K562 (cell line): ENCODE results near the gene PNPO. TPM values are rescaled to one million over a fixed set of nuclear protein-coding genes. Genes with fewer than 3 reads are reported as not detected.
A peak's percentile ranks its signal among the peaks of the same experiment; 100 is the strongest.

ENCODE experiments used
- BHLHE40 ChIP-seq: IDR thresholded peaks from 2 replicates; pipeline ENCODE4 v1.6.1; 2011; ENCODE audit warnings: low read length, improper control_type of control experiment
- CHAMP1 ChIP-seq: fragments of 450-650 bp; IDR thresholded peaks from 2 replicates; pipeline ENCODE4 v1.6.1; 2016; ENCODE audit warnings: mild to moderate bottlenecking
- FOXK1 ChIP-seq: sonication (generic); formaldehyde crosslinking; IDR thresholded peaks from 2 replicates; pipeline ENCODE4 v1.8.0; 2022; ENCODE audit warnings: missing genetic modification reagents, mild to moderate bottlenecking, borderline replicate concordance
- KAT7 ChIP-seq: sonication (generic); formaldehyde crosslinking; IDR thresholded peaks from 2 replicates; pipeline ENCODE4 v1.8.0; 2022; ENCODE audit warnings: missing genetic modification reagents, mild to moderate bottlenecking, borderline replicate concordance
- POLR2G ChIP-seq: fragments of 200-400 bp; formaldehyde crosslinking; IDR thresholded peaks from 2 replicates; pipeline ENCODE4 v1.6.1; 2017; ENCODE audit warnings: low read depth, mild to moderate bottlenecking, antibody characterized with exemption, low read length, moderate library complexity
- PYGO2 ChIP-seq: fragments of 450-650 bp; IDR thresholded peaks from 2 replicates; pipeline ENCODE4 v1.6.1; 2016; ENCODE audit warnings: mild to moderate bottlenecking, missing genetic modification characterization, moderate library complexity, missing compliant biosample characterization
- RAD21 ChIP-seq, 2 experiments: fragments of 250-450 bp in 1 of 2; fragments of 450-650 bp in 1 of 2; sonication (Bioruptor Pico) in 1 of 2; formaldehyde crosslinking in 1 of 2; IDR thresholded peaks in 1 of 2; conservative IDR thresholded peaks in 1 of 2; 2 replicates each; pipeline versions ENCODE4 v1.4.0 to v1.8.0; 2020 to 2022; ENCODE audit warnings: mild to moderate bottlenecking in 2 of 2, moderate library complexity in 1 of 2
- SRSF3 ChIP-seq: fragments of 200-400 bp; formaldehyde crosslinking; IDR thresholded peaks from 2 replicates; pipeline ENCODE4 v1.6.1; 2016; ENCODE audit warnings: mild to moderate bottlenecking, low read length, moderate library complexity; ENCODE audit not compliant: insufficient read depth
- TEAD1 ChIP-seq, 2 experiments: fragments of 450-650 bp in 1 of 2; sonication (generic) in 1 of 2; formaldehyde crosslinking; IDR thresholded peaks; 2 replicates each; pipeline versions ENCODE4 v1.4.0 to v1.8.0; 2020 to 2022; ENCODE audit warnings: mild to moderate bottlenecking in 2 of 2, missing genetic modification reagents in 1 of 2
- ZNF586 ChIP-seq: fragments of 450-650 bp; formaldehyde crosslinking; conservative IDR thresholded peaks from 2 replicates; pipeline ENCODE4 v1.4.0; 2020; ENCODE audit warnings: mild to moderate bottlenecking, moderate library complexity
- ZNF668 ChIP-seq: fragments of 250-450 bp; sonication (Bioruptor Pico); IDR thresholded peaks from 2 replicates; pipeline ENCODE4 v1.8.0; 2022; ENCODE audit warnings: mild to moderate bottlenecking, inconsistent platforms
- polyA plus RNA-seq, 8 experiments: library from polyadenylated mRNA; depleted of rRNA in 4 of 8; stranded (reverse) in 5 of 8; unstranded in 3 of 8; fragments of >200 nt; fragmentation: Nextera tagmentation in 2 of 8; fragmentation: Illumina TruSeq in 1 of 8; extraction: Ambion mirVana in 2 of 8; extraction: Trizol in 1 of 8; gene quantifications; 2 replicates each; pipeline versions ENCODE4 v1.2.1 to v1.2.3, GENCODE V29; 2011 to 2014; ENCODE audit warnings: inconsistent platforms in 1 of 8, missing spikeins in 1 of 8
- total RNA-seq, 7 experiments: library from RNA; depleted of rRNA in 6 of 7; stranded (reverse); fragments of >200 nt in 6 of 7; fragmentation: Illumina TruSeq in 2 of 7; extraction: Trizol in 2 of 7; gene quantifications; 2 replicates each; pipeline versions ENCODE4 v1.2.1 to v1.2.3, GENCODE V29; 2011 to 2021; ENCODE audit warnings: low replicate concordance in 1 of 7
- TF ChIP-seq, protein P1 (sequence below): fragments of 250-450 bp; sonication (Bioruptor Pico); IDR thresholded peaks from 2 replicates; pipeline ENCODE4 v1.4.0; 2020; ENCODE audit warnings: borderline replicate concordance
- TF ChIP-seq, protein P2 (sequence below): fragments of 250-450 bp; sonication (Bioruptor Pico); IDR thresholded peaks from 2 replicates; pipeline ENCODE4 v1.8.0; 2022; ENCODE audit warnings: moderate library complexity, mild to moderate bottlenecking, inconsistent platforms
- TF ChIP-seq, protein P3 (sequence below): fragments of 150-350 bp; conservative IDR thresholded peaks from 2 replicates; pipeline ENCODE4 v1.6.1; 2014; ENCODE audit warnings: low read length

The PNPO gene
- total and polyA plus RNA-seq, 9 of the 15 experiments (the other 6 are each of a cell fraction or from before 2014, with no cell fraction given), result 16.6 to 39.0 (median 27.4) TPM

GRCh38 chr17:47946929-47947397 lies 5.6 kb downstream of the PNPO start (continued):
- TF ChIP-seq TEAD1 (CRISPR knock-in tag; IDR thresholded peaks at IDR 0.05) (no peak), PYGO2 (tag) (no peak), ZNF586 (CRISPR knock-in tag) (no peak), CHAMP1 (no peak), KAT7 (no peak), RAD21 (CRISPR knock-in tag; conservative IDR thresholded peaks at IDR 0.05 in 1 of 2, IDR thresholded peaks at IDR 0.05 in 1 of 2) (peak in 1 of 2 experiments; percentile 44; a peak in 2 of 4 replicates), FOXK1 (CRISPR knock-in tag) (no peak), POLR2G (no peak), ZNF668 (CRISPR knock-in tag) (no peak), BHLHE40 (no peak), SRSF3 (no peak)
- TF ChIP-seq, protein P1, sequence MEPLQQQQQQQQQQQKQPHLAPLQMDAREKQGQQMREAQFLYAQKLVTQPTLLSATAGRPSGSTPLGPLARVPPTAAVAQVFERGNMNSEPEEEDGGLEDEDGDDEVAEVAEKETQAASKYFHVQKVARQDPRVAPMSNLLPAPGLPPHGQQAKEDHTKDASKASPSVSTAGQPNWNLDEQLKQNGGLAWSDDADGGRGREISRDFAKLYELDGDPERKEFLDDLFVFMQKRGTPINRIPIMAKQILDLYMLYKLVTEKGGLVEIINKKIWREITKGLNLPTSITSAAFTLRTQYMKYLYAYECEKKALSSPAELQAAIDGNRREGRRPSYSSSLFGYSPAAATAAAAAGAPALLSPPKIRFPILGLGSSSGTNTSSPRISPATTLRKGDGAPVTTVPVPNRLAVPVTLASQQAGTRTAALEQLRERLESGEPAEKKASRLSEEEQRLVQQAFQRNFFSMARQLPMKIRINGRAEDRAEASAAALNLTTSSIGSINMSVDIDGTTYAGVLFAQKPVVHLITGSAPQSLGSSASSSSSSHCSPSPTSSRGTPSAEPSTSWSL (CRISPR knock-in tag), result no peak
- TF ChIP-seq, protein P2, sequence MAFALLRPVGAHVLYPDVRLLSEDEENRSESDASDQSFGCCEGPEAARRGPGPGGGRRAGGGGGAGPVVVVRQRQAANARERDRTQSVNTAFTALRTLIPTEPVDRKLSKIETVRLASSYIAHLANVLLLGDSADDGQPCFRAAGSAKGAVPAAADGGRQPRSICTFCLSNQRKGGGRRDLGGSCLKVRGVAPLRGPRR (CRISPR knock-in tag), result no peak
- TF ChIP-seq, protein P3, sequence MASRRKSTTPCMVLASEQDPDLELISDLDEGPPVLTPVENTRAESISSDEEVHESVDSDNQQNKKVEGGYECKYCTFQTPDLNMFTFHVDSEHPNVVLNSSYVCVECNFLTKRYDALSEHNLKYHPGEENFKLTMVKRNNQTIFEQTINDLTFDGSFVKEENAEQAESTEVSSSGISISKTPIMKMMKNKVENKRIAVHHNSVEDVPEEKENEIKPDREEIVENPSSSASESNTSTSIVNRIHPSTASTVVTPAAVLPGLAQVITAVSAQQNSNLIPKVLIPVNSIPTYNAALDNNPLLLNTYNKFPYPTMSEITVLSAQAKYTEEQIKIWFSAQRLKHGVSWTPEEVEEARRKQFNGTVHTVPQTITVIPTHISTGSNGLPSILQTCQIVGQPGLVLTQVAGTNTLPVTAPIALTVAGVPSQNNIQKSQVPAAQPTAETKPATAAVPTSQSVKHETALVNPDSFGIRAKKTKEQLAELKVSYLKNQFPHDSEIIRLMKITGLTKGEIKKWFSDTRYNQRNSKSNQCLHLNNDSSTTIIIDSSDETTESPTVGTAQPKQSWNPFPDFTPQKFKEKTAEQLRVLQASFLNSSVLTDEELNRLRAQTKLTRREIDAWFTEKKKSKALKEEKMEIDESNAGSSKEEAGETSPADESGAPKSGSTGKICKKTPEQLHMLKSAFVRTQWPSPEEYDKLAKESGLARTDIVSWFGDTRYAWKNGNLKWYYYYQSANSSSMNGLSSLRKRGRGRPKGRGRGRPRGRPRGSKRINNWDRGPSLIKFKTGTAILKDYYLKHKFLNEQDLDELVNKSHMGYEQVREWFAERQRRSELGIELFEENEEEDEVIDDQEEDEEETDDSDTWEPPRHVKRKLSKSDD, result no peak
